NCI-H2171 (cell line): Measurements from ENCODE around the gene SEMA6A.

Experiments
- DNase-seq: peaks from one replicate; lab custom pipeline; 2025; lab: John Stamatoyannopoulos, UW

SEMA6A gene

GRCh38 chr5:116492776-116493175, 81.8 kb downstream of the SEMA6A start:
- no peak for DNase-seq

GRCh38 chr5:116492016-116492623, 82.5 kb downstream of the SEMA6A start:
- DNase-seq, result no peak

GRCh38 chr5:116488356-116489041, 86.1 kb downstream of the SEMA6A start:
- no peak for DNase-seq

GRCh38 chr5:116487045-116487444, 87.6 kb downstream of the SEMA6A start:
- DNase-seq, result no peak

- DNase-seq, result no peak
Observed at GRCh38 chr5:116486588-116486987, 88.0 kb downstream of the SEMA6A start.

- DNase-seq, result no peak
Observed at GRCh38 chr5:116484645-116485044, 90.0 kb downstream of the SEMA6A start.

- DNase-seq, result no peak
Observed at GRCh38 chr5:116482394-116482793, 92.2 kb downstream of the SEMA6A start.

- no peak for DNase-seq
Observed at GRCh38 chr5:116480894-116481510, 93.6 kb downstream of the SEMA6A start.

- no peak for DNase-seq
Observed at GRCh38 chr5:116479776-116480675, 94.6 kb downstream of the SEMA6A start.

- no peak for DNase-seq
Observed at GRCh38 chr5:116478491-116478890, 96.1 kb downstream of the SEMA6A start.

GRCh38 chr5:116476897-116477537, 97.6 kb downstream of the SEMA6A start:
- no peak for DNase-seq

- no peak for DNase-seq
Observed at GRCh38 chr5:116475338-116475737, 99.3 kb downstream of the SEMA6A start.

GRCh38 chr5:116473706-116474105, 100.9 kb downstream of the SEMA6A start:
- no peak for DNase-seq

GRCh38 chr5:116472274-116472673, 102.3 kb downstream of the SEMA6A start:
- DNase-seq, result no peak

- DNase-seq, result no peak
Observed at GRCh38 chr5:116469631-116470030, 105.0 kb downstream of the SEMA6A start.

- no peak for DNase-seq
Observed at GRCh38 chr5:116468583-116468982, 106.0 kb downstream of the SEMA6A start.

- DNase-seq, result no peak
Observed at GRCh38 chr5:116467465-116467843, 107.2 kb downstream of the SEMA6A start.

- DNase-seq, result no peak
Observed at GRCh38 chr5:116466727-116467464, 107.7 kb downstream of the SEMA6A start.

GRCh38 chr5:116465411-116465810, 109.2 kb downstream of the SEMA6A start:
- no peak for DNase-seq

GRCh38 chr5:116464144-116464708, 110.4 kb downstream of the SEMA6A start:
- DNase-seq, result no peak

GRCh38 chr5:116462500-116462899, 112.1 kb downstream of the SEMA6A start:
- no peak for DNase-seq
